GM21723 (cell line): ENCODE data around the gene ZRANB3.
A peak's percentile ranks its signal among the peaks of the same experiment; 100 is the strongest.
"Not testable (repeated sequence)": the region's sequence is repeated elsewhere in the genome, so short reads cannot be mapped to it uniquely, and the experiment has no call there.

ENCODE experiments used
- ATAC-seq: cut with Tn5 transposase; IDR thresholded peaks from one replicate; pipeline ENCODE4 v1.9.1; 2021; ENCODE audit warnings: mild to moderate bottlenecking, moderate library complexity; ENCODE audit not compliant: unreplicated experiment

ZRANB3 gene

GRCh38 chr2:135530313-135531230 is at the start of gene ZRANB3:
ZRANB3 (minus strand) TSS chr2:135531218.
- ATAC-seq, result peak; percentile 73

GRCh38 chr2:135573620-135574019 is 42.6 kb upstream of the ZRANB3 start:
- no peak for ATAC-seq

- no peak for ATAC-seq
Measured at GRCh38 chr2:135570884-135571283, 39.9 kb upstream of the ZRANB3 start.

- no peak for ATAC-seq
Measured at GRCh38 chr2:135563793-135564192, 32.8 kb upstream of the ZRANB3 start.

- ATAC-seq, result no peak
Measured at GRCh38 chr2:135561925-135562324, 30.9 kb upstream of the ZRANB3 start.

- no peak for ATAC-seq
Measured at GRCh38 chr2:135557530-135557929, 26.5 kb upstream of the ZRANB3 start.

GRCh38 chr2:135555311-135555710 is 24.3 kb upstream of the ZRANB3 start:
- ATAC-seq, result no peak

- ATAC-seq, result no peak
Measured at GRCh38 chr2:135552887-135553286, 21.9 kb upstream of the ZRANB3 start.

GRCh38 chr2:135551356-135551755 is 20.3 kb upstream of the ZRANB3 start:
- ATAC-seq, result no peak

GRCh38 chr2:135547311-135547710 is 16.3 kb upstream of the ZRANB3 start:
- no peak for ATAC-seq

- no peak for ATAC-seq
Measured at GRCh38 chr2:135546436-135546835, 15.4 kb upstream of the ZRANB3 start.

- not testable (repeated sequence) for ATAC-seq
Measured at GRCh38 chr2:135533545-135533944, 2.5 kb upstream of the ZRANB3 start.

GRCh38 chr2:135532581-135532980 is 1.6 kb upstream of the ZRANB3 start:
- ATAC-seq, result no peak

GRCh38 chr2:135531231-135532197 is 496 bp upstream of the ZRANB3 start, which contains the start of gene R3HDM1:
R3HDM1 (plus strand) TSS chr2:135531484; CDS start chr2:135604846, 73,362 bp downstream.
- ATAC-seq, result peak; percentile 81

GRCh38 chr2:135528006-135528405 is 3.0 kb downstream of the ZRANB3 start:
- no peak for ATAC-seq

GRCh38 chr2:135525786-135526185 is 5.2 kb downstream of the ZRANB3 start:
- no peak for ATAC-seq

- no peak for ATAC-seq
Measured at GRCh38 chr2:135512099-135512498, 18.9 kb downstream of the ZRANB3 start.

GRCh38 chr2:135510577-135510976 is 20.4 kb downstream of the ZRANB3 start:
- no peak for ATAC-seq

- ATAC-seq, result no peak
Measured at GRCh38 chr2:135504811-135505210, 26.2 kb downstream of the ZRANB3 start.

- ATAC-seq, result not testable (repeated sequence)
Measured at GRCh38 chr2:135498588-135498987, 32.4 kb downstream of the ZRANB3 start.

- ATAC-seq, result no peak
Measured at GRCh38 chr2:135494917-135495316, 36.1 kb downstream of the ZRANB3 start.
